H1 (cell line): Measurements from ENCODE around the gene DCDC2C. TPM values are rescaled to one million over a fixed set of nuclear protein-coding genes. Genes with fewer than 3 reads are reported as not detected.

Experiments used
- CTCF ChIA-PET: fragments of 300-600 bp; sonication (Branson Sonifier 250); formaldehyde crosslinking; loops from one replicate; lab custom pipeline; 2021; ENCODE audit not compliant: partially characterized antibody; lab: Charles Lee
- POLR2A ChIA-PET: fragments of 300-600 bp; sonication (Branson Sonifier 250); formaldehyde crosslinking; loops from one replicate; lab custom pipeline; 2021; ENCODE audit warnings: inconsistent platforms; ENCODE audit not compliant: partially characterized antibody; lab: Charles Lee
- DNase-seq, 2 experiments: peaks; one replicate each; pipeline versions ENCODE4 v3.0.0 to v3.0.0-alpha.2; 2010 to 2022; ENCODE audit warnings: low spot score in 2 of 2, low read depth in 1 of 2, mixed read lengths in 1 of 2
- FAIRE-seq: peaks from 2 replicates; lab custom pipeline; 2011; peaks lifted over from hg19 to GRCh38; lab: Jason Lieb, UNC
- H2AFZ ChIP-seq: 2 replicates; pipeline ENCODE4 v1.8.1; 2012; ENCODE audit warnings: low read length, inconsistent platforms
- H2AK5ac ChIP-seq: 2 replicates; pipeline ENCODE4 v1.6.1; 2013; ENCODE audit warnings: low read depth, low read length
- H2BK120ac ChIP-seq: replicated peaks from 2 replicates; pipeline ENCODE3; 2013; ENCODE audit warnings: low read depth, low read length, inconsistent platforms
- H2BK12ac ChIP-seq: 2 replicates; pipeline ENCODE4 v1.6.1; 2013; ENCODE audit warnings: low read depth, low read length
- H2BK15ac ChIP-seq: 2 replicates; pipeline ENCODE4 v1.6.1; 2013; ENCODE audit warnings: low read length
- H2BK20ac ChIP-seq: 2 replicates; pipeline ENCODE4 v1.6.1; 2013; ENCODE audit warnings: low read length
- H2BK5ac ChIP-seq: 2 replicates; pipeline ENCODE4 v1.6.1; 2013; ENCODE audit warnings: low read depth, low read length
- H3K14ac ChIP-seq: 2 replicates; pipeline ENCODE4 v1.6.1; 2013; ENCODE audit warnings: inconsistent platforms; ENCODE audit not compliant: insufficient read length
- H3K18ac ChIP-seq: 2 replicates; pipeline ENCODE4 v1.6.1; 2013; ENCODE audit warnings: low read length; ENCODE audit errors: extremely low read depth
- H3K23ac ChIP-seq: 2 replicates; pipeline ENCODE4 v1.6.1; 2013; ENCODE audit warnings: inconsistent platforms; ENCODE audit not compliant: insufficient read length
- H3K23me2 ChIP-seq: 2 replicates; pipeline ENCODE4 v1.6.1; 2013; ENCODE audit warnings: low read depth, low read length
- H3K27ac ChIP-seq: 2 replicates; pipeline ENCODE4 v1.6.1; 2011; ENCODE audit warnings: low read depth, low read length, inconsistent platforms
- H3K27me3 ChIP-seq, 4 experiments: replicated peaks in 1 of 4; 1 replicate in 1 of 4; 2 replicates in 3 of 4; pipeline versions ENCODE4 v1.6.1 to v1.8.1; 2011 to 2013; ENCODE audit warnings: low read length in 3 of 4, mild to moderate bottlenecking in 3 of 4, inconsistent platforms in 2 of 4, mixed read lengths in 2 of 4, moderate library complexity in 1 of 4; ENCODE audit not compliant: control insufficient read depth in 3 of 4, insufficient read depth in 3 of 4; ENCODE audit errors: extremely low read depth in 1 of 4
- H3K36me3 ChIP-seq, 4 experiments: 2 replicates each; pipeline versions ENCODE4 v1.6.1 to v1.8.1; 2011 to 2013; ENCODE audit warnings: mild to moderate bottlenecking in 4 of 4, low read length in 3 of 4, moderate library complexity in 2 of 4, control low read depth in 1 of 4, inconsistent platforms in 1 of 4; ENCODE audit not compliant: insufficient read depth in 4 of 4, control insufficient read depth in 2 of 4
- H3K4ac ChIP-seq: replicated peaks from 2 replicates; pipeline ENCODE3; 2013; ENCODE audit warnings: low read length, low read depth, mixed read lengths, inconsistent platforms; ENCODE audit not compliant: insufficient read length
- H3K4me1 ChIP-seq, 4 experiments: replicated peaks in 1 of 4; 1 replicate in 1 of 4; 2 replicates in 3 of 4; pipeline versions ENCODE4 v1.6.1 to v1.8.1; 2011 to 2013; ENCODE audit warnings: low read length in 3 of 4, inconsistent platforms in 2 of 4, mixed read lengths in 1 of 4; ENCODE audit not compliant: insufficient read depth in 4 of 4, control insufficient read depth in 3 of 4
- H3K4me2 ChIP-seq, 2 experiments: 2 replicates each; pipeline versions ENCODE4 v1.6.1 to v1.8.1; 2011 to 2013; ENCODE audit warnings: low read depth in 2 of 2, low read length in 2 of 2, control low read depth in 1 of 2, inconsistent platforms in 1 of 2, mild to moderate bottlenecking in 1 of 2; ENCODE audit not compliant: insufficient read depth in 1 of 2
- H3K4me3 ChIP-seq, 4 experiments: fragments of 200-600, 300-600 bp in 1 of 4; sonication (generic), shearing (Covaris generic), sonication (Bioruptor Twin) in 1 of 4; 2 replicates each; pipeline versions ENCODE4 v1.5.1 to v1.8.1; 2011 to 2016; ENCODE audit warnings: low read length in 4 of 4, low read depth in 3 of 4, control low read depth in 2 of 4, inconsistent platforms in 2 of 4, mild to moderate bottlenecking in 2 of 4, mixed read lengths in 1 of 4, moderate library complexity in 1 of 4; ENCODE audit not compliant: insufficient read depth in 2 of 4; ENCODE audit errors: extremely low read depth in 1 of 4
- H3K56ac ChIP-seq: replicated peaks from 2 replicates; pipeline ENCODE3; 2013; ENCODE audit warnings: low read depth, mild to moderate bottlenecking, mixed read lengths, low read length, inconsistent platforms; ENCODE audit not compliant: insufficient read length
- H3K79me1 ChIP-seq: 2 replicates; pipeline ENCODE4 v1.6.1; 2013; ENCODE audit warnings: low read depth, low read length, control low read depth
- H3K79me2 ChIP-seq, 2 experiments: 2 replicates each; pipeline versions ENCODE4 v1.6.1 to v1.8.1; 2012 to 2013; ENCODE audit warnings: low read length in 2 of 2, mild to moderate bottlenecking in 2 of 2, inconsistent platforms in 1 of 2; ENCODE audit not compliant: insufficient read depth in 2 of 2, control insufficient read depth in 1 of 2
- H3K9ac ChIP-seq, 4 experiments: replicated peaks in 1 of 4; 1 replicate in 1 of 4; 2 replicates in 3 of 4; pipeline versions ENCODE4 v1.6.1 to v1.8.1; 2011 to 2013; ENCODE audit warnings: low read depth in 3 of 4, low read length in 3 of 4, control low read depth in 2 of 4, mild to moderate bottlenecking in 2 of 4, moderate library complexity in 2 of 4, inconsistent platforms in 1 of 4; ENCODE audit errors: extremely low read depth in 1 of 4
- H3K9me3 ChIP-seq, 2 experiments: 2 replicates each; pipeline versions ENCODE4 v1.6.1 to v1.8.1; 2012 to 2013; ENCODE audit warnings: mild to moderate bottlenecking in 2 of 2, moderate library complexity in 2 of 2, control low read depth in 1 of 2, inconsistent platforms in 1 of 2, low read depth in 1 of 2, low read length in 1 of 2, mixed read lengths in 1 of 2; ENCODE audit not compliant: insufficient read depth in 2 of 2
- H4K20me1 ChIP-seq, 2 experiments: replicated peaks in 1 of 2; 2 replicates each; pipeline versions ENCODE3 to v1.8.1; 2011 to 2013; ENCODE audit warnings: inconsistent platforms in 2 of 2, low read length in 2 of 2, mild to moderate bottlenecking in 1 of 2; ENCODE audit not compliant: insufficient read depth in 2 of 2, control insufficient read depth in 1 of 2
- H4K5ac ChIP-seq: 2 replicates; pipeline ENCODE4 v1.6.1; 2013; ENCODE audit warnings: low read length, low read depth, mixed read lengths, inconsistent platforms; ENCODE audit not compliant: insufficient read length
- H4K8ac ChIP-seq: 2 replicates; pipeline ENCODE4 v1.8.0; 2013; ENCODE audit warnings: mild to moderate bottlenecking, moderate library complexity, low read length, inconsistent platforms; ENCODE audit not compliant: insufficient read depth; ENCODE audit errors: extremely low read depth
- H4K91ac ChIP-seq: replicated peaks from 2 replicates; pipeline ENCODE3; 2013; ENCODE audit warnings: low read length, mixed read lengths, inconsistent platforms; ENCODE audit not compliant: insufficient read length
- TEAD4 ChIP-seq: IDR thresholded peaks from 2 replicates; pipeline ENCODE4 v1.6.1; 2012; ENCODE audit warnings: low read depth, low read length, inconsistent platforms, mixed read lengths
- WGBS, 2 experiments: shearing (Covaris generic) in 1 of 2; methylation state at CpG; one replicate each; pipeline versions ENCODE4 v1.1.6 to v1.1.7; 2013 to 2015; ENCODE audit warnings: low lambda C conversion rate in 2 of 2, mixed read lengths in 2 of 2, inconsistent platforms in 1 of 2, low coverage in 1 of 2, missing lambda C conversion rate in 1 of 2; ENCODE audit not compliant: insufficient replicate concordance in 2 of 2, insufficient coverage in 1 of 2, insufficient read length in 1 of 2; ENCODE audit errors: extremely low coverage in 1 of 2, missing lambda C conversion rate in 1 of 2; 5-methylcytosine and 5-hydroxymethylcytosine counted together
- polyA plus RNA-seq, 7 experiments: library from polyadenylated mRNA; depleted of rRNA in 3 of 7; stranded (reverse) in 5 of 7; unstranded in 2 of 7; fragments of >200 nt in 5 of 7; fragments of 200-250 nt in 2 of 7; gene quantifications; 1 replicate in 5 of 7; 2 replicates in 1 of 7; 4 replicates in 1 of 7; pipeline versions ENCODE4 v1.2.1 to v1.2.3, GENCODE V29; 2011 to 2013; ENCODE audit warnings: missing spikeins in 2 of 7, mixed read lengths in 2 of 7
- total RNA-seq: library from RNA; stranded (reverse); fragmentation: NEBNext Ultra II Directional; extraction: Animal tissue kit (Norgen Biotek cat#: 25700); gene quantifications from 2 replicates; pipeline ENCODE4 v1.2.1, GENCODE V29; 2021

The DCDC2C gene
- total and polyA plus RNA-seq, 2 of the 8 experiments (the other 6 are each of a cell fraction or from before 2014, with no cell fraction given): 0.50 TPM; not detected in 1

DNA sequence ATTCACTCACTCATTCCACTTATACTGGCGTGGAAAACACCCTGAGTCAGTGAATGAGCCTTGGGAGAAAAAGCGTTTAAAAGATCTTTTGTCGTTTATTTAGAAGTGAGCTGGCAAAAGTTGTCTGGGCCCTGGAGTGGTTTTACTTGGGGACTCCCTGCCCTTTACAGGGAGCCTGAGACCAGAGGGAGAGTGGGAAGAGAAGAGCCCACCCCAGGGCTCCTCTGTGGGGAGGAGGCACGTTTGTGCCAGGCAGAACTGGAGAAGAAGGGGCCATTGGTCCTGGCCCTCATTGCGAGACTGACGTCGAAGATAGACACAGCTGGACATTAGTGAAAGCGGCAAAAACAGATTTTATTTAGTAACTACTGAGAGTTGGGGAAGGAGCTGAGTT, 25.7 kb downstream of the DCDC2C start:
- H3K79me2 ChIP-seq: no peaks in the 10 kb centered on the region
- H2BK20ac ChIP-seq: no peak overlapping the region
- H4K20me1 ChIP-seq: no peaks in the 10 kb centered on the region
- H4K8ac ChIP-seq: no peak overlapping the region
- H3K9ac ChIP-seq: no peak overlapping the region
- DNase-seq: no peak
- no peak overlapping the region for H2BK12ac ChIP-seq
- no peaks in the 10 kb centered on the region; a peak in 1 of 7 replicates for H3K27me3 ChIP-seq
- H3K27ac ChIP-seq: no peak overlapping the region
- H2AFZ ChIP-seq: no peak overlapping the region
- H3K4me2 ChIP-seq: no peak overlapping the region; a peak in 1 of 4 replicates
- CTCF ChIA-PET: interaction anchor here (0.6 to 10.1 kb wide), 39 partner anchors 9 to 544 kb away, joined by 3 to 79 read pairs (median 6); no protein-coding TSS in a partner anchor
- H4K5ac ChIP-seq: no peak overlapping the region
- 84% methylated on average over 8 of the region's 8 CpGs; no CpG with 5 or more reads in 1 of the 2 experiments for WGBS, 2 experiments
- H2AK5ac ChIP-seq: no peak overlapping the region
- H3K23me2 ChIP-seq: peaks cover 2% of the 10 kb centered on the region; the same call in 1 of the 2 replicates
- TF ChIP-seq TEAD4: no peak
- no peak overlapping the region for H3K18ac ChIP-seq
- no peak for FAIRE-seq
- no peak overlapping the region for H3K23ac ChIP-seq
- H3K36me3 ChIP-seq: no peaks in the 10 kb centered on the region
- no peak overlapping the region for H2BK5ac ChIP-seq
- H2BK15ac ChIP-seq: no peak overlapping the region
- no peaks in the 10 kb centered on the region for H3K79me1 ChIP-seq
- no peak overlapping the region for H2BK120ac ChIP-seq
- H3K4me3 ChIP-seq: no peak overlapping the region
- H3K14ac ChIP-seq: no peak overlapping the region
- no peak overlapping the region for H3K4ac ChIP-seq
- no peak overlapping the region for H4K91ac ChIP-seq
- POLR2A ChIA-PET: interaction anchor here (1.1 kb wide), 1 partner anchor 12 kb away, joined by 3 read pairs; no protein-coding TSS in a partner anchor
- H3K4me1 ChIP-seq: peaks cover 3 to 8% (median 5%) of the 10 kb centered on the region in 4 experiments; a peak in 6 of 7 replicates
- no peak overlapping the region for H3K56ac ChIP-seq
- no peaks in the 10 kb centered on the region for H3K9me3 ChIP-seq
